Epithelial cell of prostate (primary cell): Measurements from ENCODE around the gene KRTAP10-8.
"Not testable (repeated sequence)": the region's sequence is repeated elsewhere in the genome, so short reads cannot be mapped to it uniquely, and the experiment has no call there.

Experiments
- DNase-seq: peaks from one replicate; pipeline ENCODE4 v3.0.0-alpha.2; 2011; ENCODE audit warnings: low read depth, low spot score
- H3K27ac ChIP-seq: fragments of 450-650 bp; 2 replicates; pipeline ENCODE4 v1.5.1; 2017; ENCODE audit warnings: mild to moderate bottlenecking

KRTAP10-8 gene

DNA sequence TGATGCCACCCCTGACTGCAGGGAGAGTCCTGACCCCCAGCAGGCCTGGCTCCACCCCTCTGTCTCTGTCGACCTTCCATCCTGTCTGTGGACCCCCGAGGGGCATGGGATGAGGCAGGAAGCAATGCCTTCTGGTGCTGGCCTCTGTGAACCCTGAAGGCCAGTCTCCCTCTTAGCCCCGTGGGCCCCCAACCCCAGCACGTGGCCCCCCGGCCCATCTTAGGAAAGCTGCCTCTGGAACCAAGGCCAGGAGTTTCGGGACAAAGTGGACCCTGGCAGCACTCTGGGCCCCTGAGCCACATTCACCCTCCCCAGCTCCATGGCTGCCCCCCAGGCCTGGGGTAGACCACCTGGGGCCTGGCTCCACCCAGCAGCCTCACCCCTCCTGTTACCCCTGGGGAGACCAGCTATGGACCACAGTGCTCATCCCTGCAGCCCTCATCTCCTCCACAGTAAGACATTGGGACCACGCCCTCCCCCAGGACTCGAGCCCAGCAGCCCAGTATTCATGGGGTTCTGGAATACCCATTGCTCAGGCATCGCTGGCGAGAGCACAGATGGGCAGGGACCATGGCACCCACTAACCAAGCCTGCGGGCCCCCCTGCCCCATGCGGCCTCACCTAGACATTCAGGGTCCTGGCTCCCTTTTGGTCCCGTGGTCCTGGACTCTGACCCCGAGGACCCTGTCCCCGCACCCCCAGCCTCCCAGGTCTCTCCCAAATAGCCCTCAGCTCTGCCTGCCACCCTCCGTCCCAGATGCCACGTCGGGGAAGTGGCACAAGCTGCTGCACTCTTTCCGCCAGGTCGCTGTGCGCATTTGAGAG lies 26.8 kb downstream of the KRTAP10-8 start:
- H3K27ac ChIP-seq, DNase-seq: not testable (repeated sequence)

DNA sequence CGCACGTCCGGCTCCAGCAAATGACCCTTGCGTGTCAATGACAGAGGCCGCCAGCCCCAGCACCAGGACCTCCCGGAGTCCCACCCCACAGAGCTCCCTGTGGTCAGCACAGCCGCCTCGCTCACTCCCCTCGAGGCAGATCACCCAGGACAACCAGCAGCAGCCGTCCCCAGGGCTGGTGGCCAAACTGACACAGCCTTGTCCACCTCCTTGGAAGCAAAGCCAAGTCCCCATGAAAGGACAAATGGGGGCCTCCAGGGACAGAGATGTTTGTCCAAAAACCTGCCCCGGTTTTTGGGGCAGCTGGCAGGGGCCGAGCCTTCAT lies 27.4 kb downstream of the KRTAP10-8 start:
- H3K27ac ChIP-seq = no peak overlapping the region
- DNase-seq = no peak

DNA sequence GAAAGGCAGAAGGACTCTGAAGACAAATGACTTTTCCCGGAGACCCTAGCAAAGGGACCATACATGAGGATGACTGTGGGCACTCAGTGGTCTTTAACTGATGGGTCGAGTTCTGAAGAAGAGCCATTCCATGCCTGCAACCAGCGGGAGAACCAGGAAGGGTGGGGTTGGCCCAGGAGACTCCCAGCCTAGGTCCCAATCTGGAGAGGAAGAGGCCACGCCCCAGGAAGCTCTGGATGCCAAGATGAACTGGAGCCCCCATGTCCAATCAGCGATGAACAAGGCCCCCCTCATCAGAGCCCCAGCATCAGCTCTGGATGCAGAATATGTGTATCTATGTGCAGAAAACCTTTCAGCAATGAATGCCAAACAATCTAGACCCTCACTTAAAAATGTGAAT lies 28.9 kb downstream of the KRTAP10-8 start:
- DNase-seq = no peak

DNA sequence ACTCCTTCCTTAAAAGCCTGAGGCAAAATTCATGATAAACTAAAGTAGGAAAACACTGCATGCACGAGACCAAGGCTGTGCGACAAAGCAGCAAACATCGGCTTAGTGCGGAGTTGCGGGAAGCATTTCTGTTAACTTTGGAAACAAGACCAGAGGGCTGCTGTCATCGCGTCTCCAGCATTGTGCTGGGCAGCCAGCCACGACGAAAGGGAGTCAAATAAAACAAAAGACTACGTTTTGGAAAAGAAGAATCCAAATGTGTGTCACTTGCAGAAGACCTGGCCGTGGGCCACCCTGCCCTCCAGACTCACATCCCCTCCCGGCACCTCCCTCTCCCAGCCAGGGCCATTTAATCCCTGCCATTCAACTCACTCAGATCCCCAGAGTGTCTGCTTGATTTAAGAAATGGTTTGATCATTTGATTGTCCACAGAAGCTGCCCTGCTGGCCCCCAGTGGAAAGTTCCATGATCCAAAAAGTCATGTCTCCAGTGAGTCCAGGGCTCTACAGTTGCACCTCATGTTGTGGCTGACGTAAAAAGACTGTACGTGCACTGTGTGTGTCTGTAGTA lies 31.9 kb downstream of the KRTAP10-8 start:
- no peak for DNase-seq
- no peak overlapping the region for H3K27ac ChIP-seq

More for the DNA sequence above, 28.9 kb downstream of the KRTAP10-8 start:
- H3K27ac ChIP-seq = no peak overlapping the region

DNA sequence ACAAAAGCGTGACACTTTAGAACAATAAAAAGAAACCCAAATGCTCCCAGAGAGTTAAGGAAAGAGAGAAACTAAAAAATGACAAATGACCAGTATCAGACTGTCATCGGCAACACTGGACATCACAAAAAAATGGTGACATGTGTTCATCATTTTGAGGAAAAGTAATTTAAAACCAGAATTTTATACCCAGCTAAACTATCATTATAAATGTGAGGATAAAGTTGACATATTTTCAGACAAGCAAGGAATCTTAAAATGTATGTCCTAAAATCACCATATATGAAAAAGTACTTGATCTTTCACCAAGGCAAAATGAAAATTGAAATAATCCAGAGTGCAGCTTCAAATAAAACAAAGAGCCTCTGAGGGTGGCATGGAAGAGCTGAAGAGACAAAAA lies 33.0 kb downstream of the KRTAP10-8 start:
- DNase-seq = no peak
- no peak overlapping the region for H3K27ac ChIP-seq

DNA sequence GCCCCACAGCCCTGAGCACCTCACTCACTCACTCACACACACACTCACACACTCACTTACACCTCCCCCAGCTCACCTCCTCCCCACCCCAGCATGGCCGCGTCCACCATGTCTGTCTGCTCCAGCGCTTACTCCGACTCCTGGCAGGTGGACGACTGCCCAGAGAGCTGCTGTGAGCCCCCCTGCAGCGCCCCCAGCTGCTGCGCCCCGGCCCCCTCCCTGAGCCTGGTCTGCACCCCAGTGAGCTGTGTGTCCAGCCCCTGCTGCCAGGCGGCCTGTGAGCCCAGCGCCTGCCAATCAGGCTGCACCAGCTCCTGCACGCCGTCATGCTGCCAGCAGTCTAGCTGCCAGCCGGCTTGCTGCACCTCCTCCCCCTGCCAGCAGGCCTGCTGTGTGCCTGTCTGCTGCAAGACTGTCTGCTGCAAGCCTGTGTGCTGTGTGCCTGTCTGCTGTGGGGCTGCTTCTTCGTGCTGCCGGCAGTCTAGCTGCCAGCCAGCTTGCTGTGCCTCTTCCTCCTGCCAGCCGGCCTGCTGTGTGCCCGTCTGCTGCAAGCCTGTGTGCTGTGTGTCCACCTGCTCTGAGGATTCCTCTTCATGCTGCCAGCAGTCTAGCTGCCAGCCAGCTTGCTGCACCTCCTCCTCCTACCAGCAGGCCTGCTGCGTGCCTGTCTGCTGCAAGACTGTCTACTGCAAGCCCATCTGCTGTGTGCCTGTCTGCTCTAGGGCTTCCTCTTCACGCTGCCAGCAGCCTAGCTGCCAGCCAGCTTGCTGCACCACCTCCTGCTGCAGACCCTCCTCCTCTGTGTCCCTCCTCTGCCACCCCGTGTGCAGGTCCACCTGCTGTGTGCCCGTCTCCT lies 34.7 kb downstream of the KRTAP10-8 start, which contains the start of gene KRTAP10-11:
Gene KRTAP10-11, plus strand, starts transcription at position 49 of the 856 bp plus-strand sequence. Its CDS starts 45 bp downstream, at position 94.
- DNase-seq, H3K27ac ChIP-seq: not testable (repeated sequence)

DNA sequence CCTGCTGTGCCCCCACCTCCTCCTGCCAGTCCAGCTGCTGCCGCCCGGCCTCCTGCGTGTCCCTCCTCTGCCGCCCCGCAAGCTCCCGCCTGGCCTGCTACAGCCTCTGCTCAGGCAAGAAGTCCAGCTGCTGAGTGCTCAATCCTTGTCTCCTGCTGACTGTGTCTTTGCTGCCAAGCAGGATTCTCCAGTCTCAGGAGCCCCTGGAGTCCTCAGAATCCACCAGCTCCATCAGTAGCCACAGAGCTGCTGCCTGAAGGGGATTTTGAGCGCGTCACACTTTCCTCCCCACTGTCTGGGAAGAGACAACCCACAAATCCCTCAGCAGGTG lies 35.3 kb downstream of the KRTAP10-8 start:
- H3K27ac ChIP-seq = no peak overlapping the region
- no peak for DNase-seq

DNA sequence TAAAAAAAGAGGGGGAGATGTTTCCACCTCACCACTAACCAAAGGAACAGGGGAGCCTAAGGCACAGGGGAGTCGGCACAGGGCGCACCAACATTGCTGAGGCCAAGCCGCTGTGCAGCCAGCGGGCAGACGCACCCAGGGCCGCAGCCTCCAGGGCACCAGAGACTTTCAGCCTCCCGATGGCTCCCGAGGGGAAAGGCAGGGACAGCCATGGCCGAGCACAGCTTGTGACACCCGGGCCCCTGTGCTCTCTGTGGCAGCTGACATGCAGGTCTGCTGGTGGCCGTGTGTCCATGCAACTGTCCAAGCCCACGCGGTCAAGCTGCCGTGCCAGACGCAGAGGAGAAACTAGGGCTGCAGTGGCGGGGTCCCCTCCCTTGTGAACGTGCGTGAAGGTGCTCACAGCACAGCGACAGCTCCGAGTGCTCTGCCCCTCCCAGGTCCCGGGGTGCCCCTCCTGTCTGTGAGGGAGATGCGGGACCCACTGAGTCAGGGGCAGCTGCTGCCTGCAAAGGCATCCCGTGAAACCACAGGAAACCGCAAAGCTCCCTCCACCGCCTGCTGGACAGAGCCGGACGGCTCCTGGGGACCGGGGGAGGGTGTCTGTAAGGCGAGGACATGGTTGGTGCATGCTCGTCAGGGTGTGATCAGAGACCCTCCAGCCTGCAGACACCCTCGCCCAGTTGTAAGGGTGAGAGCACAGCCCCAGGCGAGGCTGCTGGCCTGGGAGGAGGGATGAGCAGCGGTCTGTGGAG lies 36.9 kb downstream of the KRTAP10-8 start:
- DNase-seq = no peak
- H3K27ac ChIP-seq = no peak overlapping the region

DNA sequence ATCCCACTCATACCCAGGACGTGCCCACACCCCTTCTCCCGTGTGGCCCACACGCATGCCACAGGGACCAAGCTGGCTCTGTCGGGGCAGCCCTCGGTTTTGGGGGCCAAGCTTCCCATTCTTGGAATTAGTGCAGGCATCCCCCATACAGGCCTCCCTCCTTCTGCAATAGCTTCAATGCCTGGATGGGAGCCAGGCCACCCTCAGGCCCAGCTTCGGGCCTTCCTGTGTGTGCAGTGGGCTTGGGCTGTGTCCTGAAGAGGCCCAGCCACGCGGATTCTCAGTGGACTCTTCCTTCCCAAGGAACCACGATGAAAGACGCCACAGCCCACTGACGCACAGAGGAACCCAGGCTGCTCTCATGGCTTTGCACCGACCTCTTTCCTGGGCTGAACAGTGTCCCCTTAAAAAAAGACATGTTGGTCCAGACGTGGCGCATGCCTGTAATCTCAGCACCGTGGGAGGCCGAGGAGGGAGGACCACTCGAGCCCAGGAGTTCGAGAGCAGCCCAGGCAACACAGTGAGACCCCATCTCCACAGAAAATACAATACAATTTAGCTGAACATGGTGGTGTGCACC lies 37.7 kb downstream of the KRTAP10-8 start:
- no peak overlapping the region for H3K27ac ChIP-seq
- no peak for DNase-seq

DNA sequence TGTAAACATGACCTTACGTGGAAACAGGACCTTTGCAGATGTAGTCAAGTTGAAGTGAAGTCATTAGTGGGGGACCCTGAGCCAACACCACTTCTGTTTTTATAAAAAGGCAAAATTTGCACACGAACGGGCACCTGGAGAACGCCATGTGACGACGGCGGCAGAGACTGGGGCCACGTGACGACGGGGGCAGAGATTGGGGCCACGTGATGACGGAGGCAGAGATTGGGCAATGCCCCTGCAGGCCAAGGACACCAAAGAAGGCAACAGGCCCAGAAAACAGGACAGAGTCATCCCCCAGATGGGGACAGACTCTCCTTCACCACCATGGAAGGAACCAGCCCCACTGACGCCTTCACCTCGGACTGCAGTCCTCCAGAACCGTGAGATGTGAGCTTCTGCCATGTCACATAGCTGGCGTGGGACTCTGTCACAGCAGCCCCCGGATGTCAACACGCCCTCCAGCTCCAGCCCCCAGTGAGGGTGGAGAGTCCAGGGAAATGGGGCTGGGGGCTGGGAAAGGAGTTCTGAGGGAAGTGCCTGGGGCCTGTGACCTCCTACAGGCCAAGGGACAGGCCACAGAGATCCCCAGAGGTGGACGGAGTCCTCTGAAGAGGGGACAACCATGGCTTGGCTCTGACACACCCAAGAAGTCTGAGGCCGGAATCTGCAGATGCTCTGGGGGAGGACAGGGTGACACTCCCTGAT lies 38.5 kb downstream of the KRTAP10-8 start:
- DNase-seq = no peak
- H3K27ac ChIP-seq = no peak overlapping the region

DNA sequence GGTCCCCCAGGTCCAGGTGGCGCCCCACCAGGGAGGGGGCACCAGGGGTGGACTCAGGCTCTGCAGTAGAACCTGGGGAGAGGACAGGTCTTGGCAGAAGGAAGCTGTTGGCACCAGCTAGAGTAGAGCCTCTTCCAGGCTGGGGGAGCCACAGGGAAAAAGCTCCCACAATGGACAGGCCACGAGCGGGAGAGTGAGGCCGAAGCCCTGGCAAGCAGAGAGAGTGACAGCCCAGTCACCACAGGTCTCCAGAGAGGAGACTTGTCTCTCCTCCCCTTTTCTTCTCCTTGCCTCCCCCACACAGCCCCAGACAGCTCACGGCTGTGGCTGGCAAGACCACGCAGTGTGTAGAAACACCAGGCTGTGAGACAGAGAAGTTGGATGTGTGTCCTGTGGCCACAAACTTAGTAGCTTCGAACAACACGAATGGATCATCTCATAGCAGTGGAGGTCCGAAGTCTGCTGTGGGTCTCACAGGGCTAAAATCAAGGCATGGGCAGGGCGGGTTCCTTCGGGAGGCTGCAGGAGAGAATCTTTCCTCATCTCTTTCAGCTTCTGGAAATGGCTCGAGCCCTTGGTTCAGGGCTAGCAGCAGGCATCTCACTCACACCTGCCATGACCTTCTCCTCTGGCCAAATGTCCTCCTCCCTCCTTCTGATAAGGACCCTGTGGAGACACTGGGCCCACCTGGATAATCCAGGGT lies 39.2 kb downstream of the KRTAP10-8 start:
- no peak overlapping the region for H3K27ac ChIP-seq
- no peak for DNase-seq

DNA sequence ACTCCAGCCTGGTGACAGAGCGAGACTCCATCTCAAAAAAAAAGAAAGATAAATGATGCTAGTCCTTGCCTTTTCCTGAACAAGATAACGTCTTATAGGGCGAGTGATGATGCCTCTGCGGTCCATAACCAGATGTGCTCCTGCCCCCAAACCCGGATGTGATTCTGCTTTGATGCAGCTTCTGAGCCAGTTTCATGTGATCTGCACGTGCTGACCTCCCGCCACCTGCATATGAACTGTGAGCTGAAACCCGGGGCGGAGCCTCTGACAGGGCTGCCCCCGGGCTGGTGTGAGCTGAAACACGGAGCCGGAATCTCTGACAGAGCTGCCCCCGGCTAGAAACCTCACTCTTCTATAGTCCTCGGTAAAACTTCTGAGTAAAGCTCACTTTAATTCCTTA lies 41.2 kb downstream of the KRTAP10-8 start:
- H3K27ac ChIP-seq = no peak overlapping the region
- DNase-seq = no peak

DNA sequence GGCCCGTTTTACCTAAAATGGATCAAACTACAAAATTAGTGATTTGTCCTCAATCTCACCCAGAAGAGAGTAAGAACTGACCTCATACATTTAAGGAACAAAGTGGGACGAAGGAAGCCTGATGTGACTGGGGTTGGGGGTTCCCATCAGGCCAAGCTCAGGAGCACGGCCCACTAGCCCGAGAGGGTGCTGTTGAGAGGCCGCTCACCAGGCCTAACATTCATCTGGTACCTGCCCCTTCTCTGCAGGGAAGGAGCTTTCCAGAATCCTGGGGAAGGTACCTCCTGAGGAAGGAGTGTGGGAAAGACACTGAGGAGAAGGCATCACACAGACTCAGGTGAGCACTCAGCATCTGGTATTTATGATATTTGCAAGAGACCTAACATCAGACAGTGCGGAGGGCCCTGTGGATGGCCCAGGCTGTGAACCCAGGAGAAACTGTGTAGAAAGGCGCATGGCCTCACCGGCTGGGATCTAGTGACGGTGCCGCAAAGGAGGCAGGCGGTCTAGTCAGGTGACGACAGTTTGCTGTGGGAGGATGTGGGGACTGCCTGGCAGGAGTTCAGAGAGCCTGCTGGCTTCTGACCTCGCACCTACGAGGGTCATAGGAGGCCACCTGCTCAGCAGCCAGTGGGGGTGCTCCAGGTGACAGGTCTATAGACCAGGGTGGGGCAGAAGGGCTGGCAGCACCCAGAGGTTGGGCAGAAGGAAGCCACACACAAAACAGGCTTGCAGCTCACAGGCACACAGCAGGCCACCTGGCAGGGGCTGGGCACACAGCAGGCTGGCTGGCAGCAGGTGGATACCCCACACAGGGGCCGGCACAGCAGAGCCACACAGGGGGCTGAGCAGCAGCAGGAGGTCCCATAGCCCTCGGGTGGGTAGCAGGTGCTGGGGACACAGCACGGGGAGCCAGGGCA lies 42.0 kb downstream of the KRTAP10-8 start:
- H3K27ac ChIP-seq = no peak overlapping the region
- DNase-seq = no peak

DNA sequence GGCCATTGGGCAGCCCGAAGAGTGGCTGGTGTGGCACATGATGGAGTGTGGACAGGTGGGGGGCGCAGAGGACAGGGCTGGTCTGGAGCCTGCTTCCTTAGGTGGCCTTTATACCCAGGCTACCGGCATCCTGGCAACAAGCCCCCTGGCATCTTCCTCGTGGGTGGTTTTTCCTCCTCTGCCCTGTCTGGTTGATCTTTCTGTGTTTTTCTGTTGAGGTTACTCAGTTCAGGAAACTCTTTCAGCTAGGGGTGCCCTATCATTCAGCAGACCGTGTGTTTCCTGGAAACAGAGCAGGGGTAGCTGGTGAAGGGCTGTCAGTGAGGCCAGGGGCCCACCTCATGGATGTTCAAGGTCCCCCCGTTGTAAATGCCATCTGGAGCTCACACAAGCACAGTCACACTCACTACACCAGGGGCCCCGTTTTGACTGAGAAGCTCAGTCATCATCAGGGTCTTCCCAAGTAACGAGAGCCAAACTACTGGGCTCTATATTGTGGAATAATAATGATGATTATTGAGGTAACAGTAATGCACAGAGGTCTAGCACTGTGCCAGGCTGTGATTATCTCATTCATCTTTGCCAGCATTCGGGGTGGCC lies 42.8 kb downstream of the KRTAP10-8 start, which contains the start of gene KRTAP12-4:
Gene KRTAP12-4, minus strand, starts transcription at position 84 of the 600 bp plus-strand sequence. Its CDS starts 45 bp downstream, at position 39.
- DNase-seq = no peak
- H3K27ac ChIP-seq = no peak within 1 kb of the TSS

DNA sequence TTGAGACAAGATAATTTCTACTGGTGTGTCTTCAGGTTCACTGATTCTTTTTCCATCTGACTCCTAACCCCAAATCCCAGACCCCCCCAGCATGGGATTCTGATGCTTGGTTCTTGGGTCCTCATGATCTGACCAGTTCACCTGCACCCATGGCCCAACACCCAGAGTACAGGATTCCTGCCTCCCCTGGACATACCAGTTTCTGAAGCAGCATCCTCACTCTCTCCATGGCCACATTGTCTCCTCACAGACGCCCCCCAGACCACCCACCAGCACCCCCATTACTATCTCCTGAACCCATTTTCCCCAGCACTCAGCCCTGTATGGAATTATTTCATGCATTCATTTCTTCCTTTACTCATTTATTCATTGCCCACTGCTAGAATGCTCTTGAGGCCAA lies 45.0 kb downstream of the KRTAP10-8 start:
- no peak for DNase-seq
- no peak overlapping the region for H3K27ac ChIP-seq

DNA sequence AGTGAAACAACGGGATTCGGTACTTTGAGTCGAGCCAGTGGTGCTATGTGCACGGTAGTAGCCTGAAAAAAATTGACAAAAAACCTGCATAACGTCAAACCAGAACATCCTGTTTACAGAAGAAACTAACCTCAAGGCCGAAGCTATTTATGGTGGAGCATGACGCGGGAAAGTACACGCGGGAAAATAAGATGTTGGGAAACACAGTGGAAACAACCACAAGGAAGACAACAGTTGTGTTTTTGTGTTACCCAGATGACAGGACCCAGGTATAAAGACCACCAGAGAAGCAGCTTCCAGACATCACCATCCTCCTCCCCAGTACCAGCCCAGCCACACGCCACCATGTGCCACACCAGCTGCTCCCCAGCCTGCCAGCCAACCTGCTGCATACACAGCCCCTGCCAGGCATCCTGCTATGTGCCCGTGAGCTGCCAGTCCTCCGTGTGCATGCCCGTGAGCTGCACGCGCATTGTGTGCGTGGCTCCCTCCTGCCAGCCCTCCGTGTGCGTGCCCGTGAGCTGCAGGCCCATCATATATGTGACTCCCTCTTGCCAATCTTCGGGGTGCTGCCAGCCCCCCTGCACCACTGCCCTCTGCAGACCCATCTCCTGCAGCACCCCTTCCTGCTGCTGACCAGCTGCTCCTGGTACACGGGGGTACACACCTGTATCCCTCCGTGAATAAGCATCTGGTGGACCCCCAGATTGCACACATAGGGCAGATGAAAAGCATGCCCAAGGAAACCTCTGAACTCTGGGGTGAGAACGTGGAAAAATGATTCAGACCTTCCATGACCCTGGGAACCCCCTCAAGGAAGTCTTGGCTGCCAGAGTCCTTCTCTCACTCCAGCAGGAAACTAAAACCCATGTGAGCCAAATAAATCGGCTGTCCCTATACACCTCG lies 46.0 kb downstream of the KRTAP10-8 start, which contains the start of gene KRTAP12-3:
Gene KRTAP12-3, plus strand, starts transcription at position 298 of the 906 bp plus-strand sequence. Its CDS starts 48 bp downstream, at position 346.
- H3K27ac ChIP-seq = no peak within 1 kb of the TSS
- DNase-seq = no peak
